ENCODE measurements around the gene DOCK6.
A peak's percentile ranks its signal among the peaks of the same experiment; 100 is the strongest.
"Not testable (repeated sequence)": the region's sequence is repeated elsewhere in the genome, so short reads cannot be mapped to it uniquely, and the experiment has no call there.

Gene DOCK6

DNA sequence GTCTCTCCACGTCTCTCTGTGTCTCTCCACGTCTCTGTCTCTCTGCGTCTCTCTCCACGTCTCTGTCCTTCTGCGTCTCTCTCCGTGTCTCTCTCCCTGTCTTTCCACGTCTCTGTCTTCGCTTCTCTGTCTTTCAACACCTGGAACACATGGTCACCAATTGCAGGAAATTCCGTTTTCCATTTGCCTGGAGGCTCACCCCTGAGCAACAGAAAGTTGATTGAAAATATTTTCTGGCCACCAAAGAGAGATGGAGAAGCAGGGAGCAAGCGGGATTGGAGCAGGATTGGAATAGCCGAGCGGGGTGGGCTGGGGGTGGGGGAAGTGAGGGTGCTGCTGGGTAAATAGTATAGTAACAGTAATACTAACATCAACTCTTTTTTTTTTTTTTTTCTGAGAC lies 66.6 kb downstream of the DOCK6 start:
- no peak for DNase-seq

DNA sequence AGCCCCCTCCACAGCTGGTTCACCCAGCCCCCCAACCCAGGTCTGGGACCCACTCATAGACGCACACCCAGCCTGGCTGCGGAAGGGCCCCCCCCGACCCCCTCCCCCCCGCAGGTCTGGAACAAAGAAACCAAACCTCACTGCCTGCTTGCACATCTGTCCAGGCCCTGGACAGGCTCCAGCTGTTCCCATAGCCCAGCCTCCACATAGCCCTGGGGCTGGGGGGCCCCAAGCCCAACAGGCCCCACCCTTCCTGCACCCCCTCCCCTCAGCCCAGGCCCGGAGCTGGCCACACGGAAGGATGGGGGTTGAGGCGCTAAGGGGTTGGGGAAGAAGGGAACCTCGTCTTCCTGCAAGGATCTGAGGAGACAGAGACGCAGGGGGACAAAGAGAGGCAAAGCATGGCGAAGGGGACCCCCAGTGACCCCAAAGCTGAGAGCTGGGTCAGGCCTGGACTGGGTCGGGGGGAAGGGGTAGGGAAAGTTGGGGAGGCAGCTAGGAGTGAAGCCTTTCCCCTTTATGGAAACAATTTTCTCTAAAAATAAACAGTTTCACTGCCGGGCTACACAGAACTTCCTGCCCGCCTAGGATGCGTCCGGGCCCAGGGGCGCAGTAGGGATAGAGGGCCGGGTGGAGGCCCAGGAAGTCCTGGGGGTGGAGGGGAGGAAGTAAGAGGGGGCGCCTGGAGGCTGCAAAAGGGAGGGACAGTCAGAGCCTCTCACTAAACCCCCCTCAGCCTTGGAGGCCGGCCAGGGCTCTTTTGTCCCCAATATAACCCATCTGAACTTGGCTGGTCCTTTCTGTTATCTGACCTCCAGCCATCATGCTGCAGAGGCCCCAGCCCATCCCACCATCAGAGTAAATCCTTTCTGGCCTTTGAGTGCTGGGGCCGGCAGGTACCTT lies 67.4 kb downstream of the DOCK6 start:
- no peak for DNase-seq

DNA sequence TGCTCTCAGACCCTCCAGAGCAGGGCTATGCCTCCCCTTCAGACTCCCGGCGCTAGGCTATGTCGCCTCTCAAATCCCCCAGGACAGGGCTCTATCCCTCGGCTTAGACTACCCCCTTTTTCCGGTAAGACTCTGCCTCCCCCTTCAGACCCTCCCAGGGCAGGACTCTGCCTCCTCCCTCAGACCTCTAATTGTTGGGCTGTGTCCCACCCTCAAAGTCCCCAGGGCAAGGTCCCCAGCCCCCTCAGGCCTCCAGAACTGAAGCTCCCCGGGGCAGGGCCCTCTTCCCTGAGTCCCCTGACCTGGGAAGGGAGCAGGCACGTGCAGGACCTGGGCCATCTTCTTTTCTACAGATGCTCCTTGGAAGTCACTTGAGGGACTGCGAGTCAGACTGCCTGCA lies 68.2 kb downstream of the DOCK6 start:
- no peak for DNase-seq

DNA sequence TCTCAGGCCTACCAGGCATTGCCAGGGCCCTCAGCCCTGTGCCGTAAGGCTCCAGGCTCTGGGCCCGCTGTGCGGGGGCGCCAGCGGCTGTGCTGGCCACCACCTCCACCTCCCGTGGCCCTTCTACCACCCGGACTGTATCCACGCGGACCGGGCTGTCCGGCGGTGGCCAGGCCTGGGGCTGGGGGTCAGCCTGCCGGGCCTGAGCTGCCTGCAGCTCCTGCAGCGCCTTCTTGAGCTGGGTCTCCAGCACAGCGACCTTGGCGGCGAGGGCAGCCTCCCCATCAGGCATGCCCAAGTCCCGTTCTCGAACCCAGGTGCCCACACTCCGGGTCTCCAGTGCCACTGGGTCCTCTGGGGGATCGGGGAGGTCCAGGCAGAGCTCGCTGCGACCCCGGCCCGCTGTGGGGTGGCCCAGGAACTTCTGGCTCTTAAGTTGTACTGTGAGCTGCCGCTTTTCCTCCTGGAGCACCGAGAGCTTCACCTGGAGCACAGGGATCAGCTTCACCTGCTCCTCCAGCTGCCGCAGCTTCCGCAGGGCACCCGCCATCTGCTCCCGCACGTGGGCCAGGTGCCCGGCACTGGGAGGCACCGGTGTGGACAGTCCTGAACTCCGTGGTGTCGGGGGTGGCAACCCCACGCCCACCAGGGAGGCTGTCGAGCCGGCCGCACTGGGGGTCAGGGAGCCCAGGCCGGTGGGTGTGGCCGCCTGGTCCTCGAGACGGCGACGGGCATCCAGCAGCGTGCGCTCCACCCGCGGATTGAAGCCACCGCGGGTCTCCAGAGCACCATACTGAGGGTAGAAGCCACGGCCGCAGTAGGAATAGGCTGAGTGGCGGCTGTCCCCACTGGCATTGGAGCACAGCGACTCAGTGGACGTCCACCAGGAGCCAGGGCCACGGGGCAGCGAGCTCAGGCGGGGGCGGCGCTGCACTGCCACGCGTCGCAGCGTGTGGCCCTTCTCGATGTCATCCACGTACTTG lies 69.1 kb downstream of the DOCK6 start:
- no peak for DNase-seq

DNA sequence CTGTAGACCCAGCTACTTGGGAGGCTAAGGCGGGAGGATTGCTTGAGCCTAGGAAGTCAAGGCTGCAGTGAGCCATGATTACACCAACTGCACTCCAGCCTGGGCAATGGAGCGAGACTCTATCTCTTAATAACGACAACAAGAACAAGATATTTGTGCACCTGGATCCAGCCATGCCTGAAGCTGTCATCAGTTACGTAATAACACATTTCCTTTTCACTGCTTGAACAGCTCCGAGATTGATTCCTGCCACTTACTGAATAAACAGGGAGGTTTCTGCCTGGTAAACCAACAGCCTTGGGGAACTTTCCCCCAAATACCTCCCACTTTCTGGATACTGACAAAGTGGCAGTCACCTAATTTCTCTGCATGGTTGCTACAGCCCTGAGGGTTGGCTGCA lies 70.4 kb downstream of the DOCK6 start:
- no peak for DNase-seq

DNA sequence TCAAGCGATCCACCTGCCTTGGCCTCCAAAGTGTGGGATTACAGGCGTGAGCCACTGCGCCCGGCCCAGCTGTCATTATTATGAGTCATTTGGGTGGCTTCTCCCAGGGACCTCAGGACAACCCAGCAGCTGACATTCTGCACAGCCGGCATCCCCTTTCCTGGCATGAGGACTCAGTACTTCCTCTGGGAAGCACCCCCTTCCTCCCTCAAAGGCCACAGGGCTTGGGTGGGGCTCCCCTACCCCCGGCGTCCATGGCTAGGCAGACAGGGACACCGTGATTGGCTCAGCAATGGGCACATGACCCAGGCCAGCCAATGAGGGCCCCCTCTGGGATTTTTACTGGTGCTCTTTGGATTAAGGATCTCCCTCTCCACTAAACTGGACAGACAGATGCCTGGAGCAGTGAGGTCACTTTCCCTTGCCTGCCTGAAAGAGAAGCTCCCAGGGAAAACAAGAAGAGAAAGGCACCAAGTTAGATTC lies 71.0 kb downstream of the DOCK6 start:
- DNase-seq: no peak

DNA sequence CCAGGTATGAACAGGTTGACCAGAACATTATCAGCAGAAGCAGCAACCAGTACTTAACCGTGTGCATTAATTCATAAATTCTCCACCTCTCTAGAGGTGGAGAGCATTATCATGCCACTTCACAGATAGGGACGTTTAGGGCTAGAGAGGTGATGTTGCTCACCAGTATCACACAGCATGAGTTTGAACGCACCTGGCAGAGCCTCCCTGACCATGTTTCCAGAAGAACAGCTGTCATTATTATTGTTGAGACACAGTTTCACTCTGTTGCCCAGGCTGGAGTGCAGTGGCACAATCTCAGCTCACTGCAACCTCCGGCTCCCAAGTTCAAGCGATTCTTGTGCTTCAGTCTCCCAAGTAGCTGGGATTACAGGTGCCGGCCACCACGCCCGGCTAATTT lies 71.8 kb downstream of the DOCK6 start:
- DNase-seq: no peak

DNA sequence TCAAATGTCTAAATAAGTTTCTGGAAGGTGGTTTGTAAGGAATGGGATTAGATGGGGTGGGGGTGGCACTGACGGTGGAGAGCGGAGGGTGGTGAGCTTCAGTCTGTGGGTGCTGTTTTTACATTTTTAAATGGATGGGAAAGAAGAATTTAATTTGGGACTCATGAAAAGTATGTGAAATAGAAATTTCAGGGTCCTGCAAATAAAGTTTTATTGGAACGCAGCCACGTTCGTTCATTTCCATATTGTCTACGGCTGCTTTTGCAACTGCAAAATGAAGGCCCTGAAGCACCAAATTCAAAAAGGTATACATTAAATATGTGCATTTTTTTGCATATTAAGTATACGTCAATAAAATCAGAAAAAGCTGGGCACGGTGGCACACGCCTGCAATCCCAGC lies 74.9 kb downstream of the DOCK6 start:
- DNase-seq: no peak

DNA sequence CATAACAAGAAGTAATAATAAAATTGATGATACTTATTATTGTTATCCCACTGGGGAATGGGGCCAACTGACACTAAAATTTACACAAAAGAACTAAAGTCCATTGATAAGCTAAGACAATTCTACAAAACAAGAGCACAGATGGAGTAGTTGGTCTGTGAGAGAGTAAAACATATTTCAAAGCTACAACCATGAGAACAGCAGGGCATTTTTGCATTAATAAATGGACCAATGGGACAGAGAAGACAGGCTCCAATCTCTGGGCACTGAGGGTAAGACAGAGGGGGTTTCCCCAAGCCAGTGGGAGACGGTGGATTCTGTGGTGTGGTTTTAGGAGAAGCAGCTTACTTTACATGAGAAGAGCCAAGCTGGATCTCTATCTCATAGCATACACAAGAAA lies 79.3 kb downstream of the DOCK6 start:
- no peak for DNase-seq

DNA sequence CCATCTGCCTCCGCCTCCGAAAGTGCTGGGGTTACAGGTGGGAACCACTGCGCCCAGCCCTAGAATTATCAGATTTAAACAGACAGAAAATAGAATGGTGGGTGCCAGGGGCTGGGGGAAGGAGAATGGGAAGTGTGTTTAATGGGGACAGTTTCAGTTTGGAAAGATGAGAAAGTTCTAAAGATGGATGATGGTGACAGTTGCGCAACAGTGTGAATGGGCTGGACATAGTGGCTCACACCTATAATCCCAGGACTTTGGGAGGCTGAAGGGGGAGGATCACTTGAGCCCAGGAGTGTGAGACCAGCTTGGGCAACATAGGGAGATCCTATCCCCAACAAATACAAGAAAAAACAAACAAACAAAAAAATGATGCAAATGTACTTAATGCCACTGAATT lies 80.8 kb downstream of the DOCK6 start:
- no peak for DNase-seq

DNA sequence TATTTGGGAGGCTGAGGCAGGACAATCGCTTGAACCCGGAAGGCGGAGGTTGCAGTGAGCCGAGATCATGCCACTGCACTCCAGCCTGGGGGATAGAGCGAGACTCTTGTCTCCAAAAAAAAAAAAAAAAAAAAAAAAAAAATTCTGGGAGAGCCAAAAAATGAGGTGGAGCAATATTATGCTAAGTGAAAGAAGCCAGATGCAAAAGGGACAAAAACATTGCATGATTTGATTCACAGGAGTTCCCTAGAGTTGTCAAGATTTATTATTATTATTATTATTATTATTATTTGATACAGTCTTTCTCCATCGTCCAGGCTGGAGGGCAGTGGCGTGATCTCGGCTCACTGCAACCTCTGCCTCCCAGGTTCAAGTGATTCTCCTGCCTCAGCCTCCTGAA lies 81.3 kb downstream of the DOCK6 start:
- not testable (repeated sequence) for DNase-seq

DNA sequence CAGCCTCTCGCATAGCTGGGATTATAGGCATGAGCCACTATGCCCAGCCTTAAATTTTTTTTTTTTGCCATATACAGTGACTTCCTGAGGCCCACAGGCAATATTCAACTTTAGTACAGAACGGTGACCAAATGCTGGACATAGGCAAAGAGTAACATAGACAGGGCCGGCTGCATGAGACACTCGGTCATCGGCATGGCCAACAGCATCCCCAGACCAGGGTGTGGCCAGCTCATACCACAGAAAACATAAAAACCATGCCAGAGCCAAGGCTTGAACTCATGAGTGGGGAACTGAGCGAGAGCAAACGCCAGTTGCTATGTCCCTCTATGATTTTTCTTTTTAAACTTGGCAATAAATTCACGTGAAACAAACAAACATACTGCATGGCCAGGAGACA lies 82.0 kb downstream of the DOCK6 start:
- DNase-seq: no peak

DNA sequence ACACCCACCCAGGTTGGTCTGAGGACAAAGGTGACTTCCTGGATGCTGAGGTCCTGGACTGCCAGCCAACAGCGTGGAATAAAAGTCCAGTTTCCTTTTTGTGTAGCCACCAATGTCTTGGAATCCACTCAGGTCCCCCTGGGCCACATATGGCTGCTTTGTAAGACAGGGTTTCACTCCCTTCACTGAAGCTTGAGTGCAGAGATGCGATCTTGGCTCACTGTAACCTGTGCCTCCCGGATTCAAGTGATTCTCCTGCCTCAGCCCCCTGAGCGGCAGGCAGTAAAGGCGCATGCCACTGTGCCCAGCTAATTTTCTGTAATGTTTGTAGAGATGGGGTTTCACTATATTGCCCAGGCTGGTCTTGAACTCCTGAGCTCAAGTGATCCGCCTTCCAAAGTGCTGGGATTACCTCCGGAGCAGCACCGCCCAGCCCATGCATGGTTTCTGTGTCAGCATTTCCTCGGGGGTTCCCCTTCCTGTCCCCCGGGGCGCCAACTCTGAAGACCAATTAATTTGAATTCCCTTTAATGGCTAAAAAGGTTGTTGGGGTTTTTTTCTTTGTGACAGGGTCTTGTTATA lies 82.5 kb downstream of the DOCK6 start:
- DNase-seq: no peak

DNA sequence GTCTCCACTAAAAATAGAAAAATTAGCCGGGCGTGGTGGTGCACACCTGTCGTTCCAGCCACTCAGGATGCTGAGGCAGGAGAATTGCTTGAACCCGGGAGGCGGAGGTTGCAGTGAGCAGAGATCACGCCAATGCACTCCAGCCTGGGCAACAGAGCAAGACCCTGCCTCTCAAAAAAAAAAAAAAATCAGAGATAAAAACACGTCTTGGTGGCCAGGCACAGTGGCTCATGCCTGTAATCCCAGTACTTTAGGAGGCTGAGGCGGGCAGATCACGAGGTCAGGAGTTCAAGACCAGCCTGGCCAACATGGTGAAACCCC lies 83.2 kb downstream of the DOCK6 start:
- not testable (repeated sequence) for DNase-seq

DNA sequence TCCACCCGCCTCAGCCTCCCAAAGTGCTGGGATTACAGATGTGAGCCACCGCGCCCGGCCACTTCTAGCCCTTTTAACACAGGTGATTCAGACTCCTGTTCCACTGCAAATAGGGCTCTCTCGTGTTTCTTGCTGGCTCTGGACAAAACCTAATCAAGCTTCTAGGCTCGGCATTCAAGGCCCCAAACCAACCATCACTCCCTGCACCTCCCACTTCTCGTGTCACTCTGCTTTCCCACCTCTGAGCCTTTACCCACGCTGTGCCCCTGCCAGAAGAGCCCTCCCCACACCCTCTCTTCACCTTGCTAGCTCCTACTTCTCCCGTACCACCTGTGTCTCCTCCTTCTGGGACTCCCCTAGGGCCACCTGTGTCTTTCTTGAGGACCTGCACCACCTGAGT lies 84.7 kb downstream of the DOCK6 start:
- no peak for DNase-seq

DNA sequence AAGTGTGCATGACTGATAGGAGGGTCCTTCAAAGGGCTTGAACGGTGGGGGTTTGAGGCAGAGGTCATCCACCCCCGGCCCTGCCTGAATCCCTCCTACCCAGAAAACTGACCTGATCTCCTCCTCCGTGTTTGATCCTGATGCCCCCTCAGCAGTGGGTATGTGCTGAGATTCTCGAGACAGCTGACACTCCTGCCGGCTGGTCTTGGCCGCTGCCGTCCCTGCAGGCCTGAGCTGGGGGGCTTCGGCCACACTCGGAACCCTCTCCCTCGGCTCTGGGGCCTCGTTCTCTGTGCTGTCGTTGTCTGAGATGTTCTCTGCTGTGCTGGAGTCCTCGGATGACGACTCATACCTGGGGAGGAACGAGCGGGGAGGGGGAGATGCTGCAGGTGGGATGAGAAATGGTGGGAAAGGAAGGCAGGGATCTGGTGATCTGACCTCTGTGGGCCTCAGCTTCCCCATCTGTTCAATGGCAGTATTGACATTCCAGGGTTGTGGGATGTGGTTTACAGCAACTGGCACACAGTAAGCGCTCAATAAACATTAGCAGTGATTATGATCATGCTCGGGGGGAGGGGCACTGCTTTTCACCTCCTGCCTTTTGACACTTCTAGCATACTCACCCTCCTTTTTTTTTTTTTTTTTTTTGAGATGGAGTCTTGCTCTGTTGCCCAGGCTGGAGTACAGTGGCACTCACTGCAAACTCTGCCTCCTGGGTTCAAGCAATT lies 85.7 kb downstream of the DOCK6 start:
- DNase-seq: no peak

DNA sequence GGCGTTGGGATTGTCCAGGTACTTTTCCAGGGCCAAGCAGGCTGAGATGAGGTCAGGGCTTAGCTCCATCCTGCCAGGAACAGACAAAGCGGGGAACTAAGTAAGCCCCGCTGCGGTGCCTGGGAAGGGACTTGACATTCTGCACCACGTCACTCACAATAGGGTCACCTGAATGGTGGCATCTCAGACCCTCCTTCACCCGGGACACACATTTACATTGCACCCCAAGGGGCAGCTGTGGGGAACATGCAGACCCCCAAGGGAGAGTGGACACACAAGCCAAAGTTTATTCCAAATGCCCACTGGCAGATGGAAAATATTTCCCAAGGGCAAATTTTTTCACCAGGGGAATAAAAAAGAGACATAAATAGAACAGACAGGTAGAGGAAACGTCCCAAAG lies 86.4 kb downstream of the DOCK6 start:
- no peak for DNase-seq

DNA sequence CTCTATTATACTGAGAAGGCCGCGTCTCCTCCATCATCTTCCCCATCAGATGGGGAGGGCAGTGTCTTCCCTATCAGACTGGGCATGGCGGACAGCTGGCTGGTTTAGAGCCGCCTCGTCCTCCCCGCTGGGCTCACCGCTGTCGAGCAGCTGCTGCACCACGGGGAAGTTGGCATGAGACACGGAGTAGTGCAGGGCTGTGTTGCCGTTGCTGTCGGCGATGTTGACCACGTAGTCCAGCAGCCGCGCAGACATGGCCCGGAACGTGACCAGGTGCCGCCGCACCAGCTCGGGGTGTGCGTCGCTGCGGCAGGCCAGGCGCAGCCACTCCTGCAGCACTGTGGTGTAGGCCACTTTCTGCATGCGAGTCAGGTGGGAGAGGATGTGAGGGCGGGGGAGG lies 88.0 kb downstream of the DOCK6 start:
- DNase-seq: peak in 1 of 3 experiments; percentile 26

DNA sequence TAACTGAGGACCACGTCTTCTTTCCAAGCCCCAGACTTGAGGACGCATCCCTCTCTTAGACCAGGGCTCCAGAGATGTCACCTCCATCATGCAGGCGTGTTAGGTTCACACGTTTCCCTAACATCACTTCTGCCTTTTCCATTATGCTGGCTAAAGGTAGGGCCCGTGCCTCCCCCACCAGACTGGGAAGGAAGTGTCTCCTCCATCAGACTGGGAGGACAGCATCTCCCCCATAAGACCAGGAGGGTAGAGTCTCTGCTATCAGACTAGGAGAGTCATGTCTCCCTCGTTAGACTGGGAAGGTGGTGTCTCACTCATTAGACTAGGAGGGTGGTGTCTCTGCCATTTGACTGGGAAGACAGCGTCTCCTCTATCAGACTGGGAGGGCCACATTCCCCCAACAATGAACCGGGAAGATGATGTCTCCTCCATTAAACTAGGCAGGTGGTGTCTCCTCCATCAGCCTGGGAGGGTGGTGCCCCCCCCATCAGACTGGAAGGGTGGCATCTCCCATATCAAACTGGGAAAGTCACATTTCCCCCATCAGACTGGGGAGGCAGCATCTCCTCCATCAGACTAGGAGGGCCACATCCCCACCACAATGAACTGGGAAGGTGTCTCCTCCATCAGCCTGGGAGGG lies 88.7 kb downstream of the DOCK6 start:
- DNase-seq: no peak

DNA sequence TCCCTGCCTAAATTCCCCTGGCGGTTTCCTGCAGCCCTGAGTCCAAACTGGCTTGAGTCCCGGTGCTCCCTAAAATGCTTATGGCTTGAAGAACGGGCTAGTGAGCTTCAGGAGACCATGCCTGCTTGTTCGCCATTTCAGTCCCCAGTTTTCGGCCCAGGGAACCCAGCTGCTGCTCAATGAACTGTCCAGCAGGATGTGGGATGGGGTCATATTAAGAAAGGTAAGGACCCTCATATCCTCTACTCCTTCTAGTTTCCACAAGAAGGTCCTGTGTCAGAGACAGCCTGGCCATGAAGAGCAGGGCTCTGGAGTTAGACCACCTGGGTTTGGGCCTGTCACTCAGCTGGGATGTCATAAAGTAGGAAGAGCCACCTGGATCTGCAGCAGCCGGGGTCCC lies 89.7 kb downstream of the DOCK6 start:
- DNase-seq: no peak

DNA sequence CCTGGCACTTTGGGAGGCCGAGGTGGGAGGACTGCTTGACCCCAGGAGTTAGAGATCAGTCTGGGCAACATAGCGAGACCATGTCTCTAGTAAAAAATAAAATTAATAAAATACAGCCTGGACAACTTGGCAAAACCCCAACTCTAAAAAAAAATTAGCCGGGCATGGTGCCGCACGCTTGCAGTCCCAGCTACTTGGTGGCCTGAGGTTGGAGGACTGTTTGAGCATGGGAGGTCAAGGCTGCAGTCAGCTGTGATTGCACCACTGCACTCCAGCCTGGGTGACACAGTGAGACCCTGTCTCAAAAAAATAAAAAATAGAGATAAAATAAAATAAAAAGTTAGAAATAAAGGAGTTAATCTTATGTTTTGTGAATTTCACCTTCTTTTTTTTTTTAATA lies 91.2 kb downstream of the DOCK6 start:
- DNase-seq: no peak

Data from NCI-H1417 (cell line).